ENCODE results near the gene ZNF888.

DNA sequence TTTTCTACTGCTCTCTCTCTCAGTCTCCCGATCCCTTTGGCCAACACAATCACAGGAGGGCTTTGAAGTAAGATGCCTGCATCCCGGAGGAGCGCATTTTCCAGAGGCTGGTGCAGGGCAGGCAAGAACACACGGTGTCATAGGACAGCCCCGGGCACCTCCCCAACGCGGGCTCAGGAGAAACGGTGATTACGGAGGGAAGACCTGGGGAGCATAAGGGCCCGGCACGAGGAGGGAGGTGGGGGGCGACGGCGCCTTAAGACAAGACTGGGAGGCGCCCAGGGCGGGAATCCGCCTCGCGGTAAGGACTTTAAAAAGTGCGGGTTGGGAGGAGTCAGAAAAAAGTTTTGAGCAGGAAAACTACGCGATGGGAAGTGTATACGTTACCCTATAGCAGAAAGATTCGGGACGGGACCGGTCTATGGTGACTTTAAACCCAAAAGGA, 18.7 kb upstream of the ZNF888 start:
- TF ChIP-seq GATA3 (IDR thresholded peaks at IDR 0.05; ENCODE audit: low read depth, low read length), result no peak
- TF ChIP-seq GATA2 (IDR thresholded peaks at IDR 0.05; ENCODE audit: low read depth, low read length), result no peak

Measured in SH-SY5Y (cell line).